OCI-LY1 (cell line): ENCODE data around the gene CLCNKB.
"Not testable (repeated sequence)": the region's sequence is repeated elsewhere in the genome, so short reads cannot be mapped to it uniquely, and the experiment has no call there.

Experiments
- CTCF ChIP-seq: fragments of 200-600 bp; sonication (generic), shearing (Covaris generic); IDR thresholded peaks from 2 replicates; pipeline ENCODE4 v1.5.1; 2017; ENCODE audit warnings: mild to moderate bottlenecking, antibody characterized with exemption, low read length, moderate library complexity, mixed read lengths
- EZH2 ChIP-seq: fragments of 200-600 bp; sonication (generic), shearing (Covaris generic); IDR thresholded peaks from 2 replicates; pipeline ENCODE4 v1.8.0; 2017; ENCODE audit warnings: borderline replicate concordance, mixed run types, mild to moderate bottlenecking, antibody characterized with exemption, low read length, moderate library complexity, mixed read lengths

DNA sequence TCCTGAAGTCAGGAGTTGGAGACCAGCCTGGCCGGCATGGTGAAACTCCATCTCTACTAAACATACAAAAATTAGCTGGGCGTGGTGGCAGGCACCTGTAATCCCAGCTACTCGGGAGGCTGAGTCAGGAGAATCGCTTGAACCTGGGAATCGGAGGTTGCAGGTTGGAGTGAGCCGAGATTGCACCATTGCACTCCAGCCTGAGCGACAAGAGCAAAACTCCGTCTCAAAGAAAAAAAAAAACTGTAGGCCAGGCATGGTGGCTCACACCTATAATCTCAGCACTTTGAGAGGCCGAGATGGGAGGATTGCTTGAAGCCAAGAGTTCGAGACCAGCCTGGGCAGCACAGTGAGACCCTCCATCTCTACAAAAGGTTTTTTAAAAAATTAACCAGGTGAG, 42.3 kb upstream of the CLCNKB start:
- TF ChIP-seq CTCF, EZH2: not testable (repeated sequence)
